ENCODE data around the gene NACC2.

- no peak for TF ChIP-seq RARB (CRISPR knock-in tag; IDR thresholded peaks at IDR 0.05)
- TF ChIP-seq TCF4 (CRISPR knock-in tag; IDR thresholded peaks at IDR 0.05; ENCODE audit: borderline replicate concordance), result no peak
- TF ChIP-seq CREB5 (CRISPR knock-in tag; IDR thresholded peaks at IDR 0.05; ENCODE audit: low read depth), result no peak
These were observed 70.3 kb downstream of the NACC2 start for GRCh38 chr9:136024696-136025316.
